GM18505 (cell line): ENCODE data around the gene BLOC1S3.

Experiments used
- ATAC-seq: cut with Tn5 transposase; IDR thresholded peaks from one replicate; pipeline ENCODE4 v1.9.1; 2021; ENCODE audit not compliant: unreplicated experiment
- POLR2A ChIP-seq: IDR thresholded peaks from 4 replicates; pipeline ENCODE4 v1.6.1; 2011; ENCODE audit warnings: borderline replicate concordance; ENCODE audit not compliant: insufficient read depth, insufficient read length; ENCODE audit errors: extremely low read depth

The BLOC1S3 gene

GRCh38 chr19:45141203-45141900 lies 37.2 kb upstream of the BLOC1S3 start:
- no peak for ATAC-seq

GRCh38 chr19:45142016-45142725 lies 36.4 kb upstream of the BLOC1S3 start:
- ATAC-seq = no peak
- no peak for TF ChIP-seq POLR2A

More at GRCh38 chr19:45141203-45141900, 37.2 kb upstream of the BLOC1S3 start:
- no peak for TF ChIP-seq POLR2A

DNA sequence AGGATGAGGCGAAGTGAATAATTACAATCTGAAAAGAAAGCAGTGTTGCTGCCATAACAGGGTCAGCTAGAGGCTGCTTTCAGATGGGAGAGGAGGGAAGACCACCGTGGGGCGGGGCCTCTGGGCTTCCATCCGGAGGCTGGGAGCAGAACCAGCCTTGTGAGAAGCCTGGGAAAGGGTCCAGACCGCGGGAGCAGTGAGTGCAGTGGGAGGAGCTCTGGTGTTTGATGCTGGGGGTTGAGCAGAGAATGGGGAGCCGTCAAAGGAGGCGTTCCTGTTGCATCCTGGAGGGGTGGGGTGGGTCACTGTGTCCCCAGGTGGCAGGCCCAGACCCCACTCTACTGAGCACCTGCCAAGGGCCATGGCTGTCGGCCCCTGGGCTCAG lies 35.9 kb upstream of the BLOC1S3 start:
- no peak for ATAC-seq
- no peak for TF ChIP-seq POLR2A

GRCh38 chr19:45144431-45145269 lies 33.9 kb upstream of the BLOC1S3 start:
- TF ChIP-seq POLR2A = no peak
- ATAC-seq = no peak

DNA sequence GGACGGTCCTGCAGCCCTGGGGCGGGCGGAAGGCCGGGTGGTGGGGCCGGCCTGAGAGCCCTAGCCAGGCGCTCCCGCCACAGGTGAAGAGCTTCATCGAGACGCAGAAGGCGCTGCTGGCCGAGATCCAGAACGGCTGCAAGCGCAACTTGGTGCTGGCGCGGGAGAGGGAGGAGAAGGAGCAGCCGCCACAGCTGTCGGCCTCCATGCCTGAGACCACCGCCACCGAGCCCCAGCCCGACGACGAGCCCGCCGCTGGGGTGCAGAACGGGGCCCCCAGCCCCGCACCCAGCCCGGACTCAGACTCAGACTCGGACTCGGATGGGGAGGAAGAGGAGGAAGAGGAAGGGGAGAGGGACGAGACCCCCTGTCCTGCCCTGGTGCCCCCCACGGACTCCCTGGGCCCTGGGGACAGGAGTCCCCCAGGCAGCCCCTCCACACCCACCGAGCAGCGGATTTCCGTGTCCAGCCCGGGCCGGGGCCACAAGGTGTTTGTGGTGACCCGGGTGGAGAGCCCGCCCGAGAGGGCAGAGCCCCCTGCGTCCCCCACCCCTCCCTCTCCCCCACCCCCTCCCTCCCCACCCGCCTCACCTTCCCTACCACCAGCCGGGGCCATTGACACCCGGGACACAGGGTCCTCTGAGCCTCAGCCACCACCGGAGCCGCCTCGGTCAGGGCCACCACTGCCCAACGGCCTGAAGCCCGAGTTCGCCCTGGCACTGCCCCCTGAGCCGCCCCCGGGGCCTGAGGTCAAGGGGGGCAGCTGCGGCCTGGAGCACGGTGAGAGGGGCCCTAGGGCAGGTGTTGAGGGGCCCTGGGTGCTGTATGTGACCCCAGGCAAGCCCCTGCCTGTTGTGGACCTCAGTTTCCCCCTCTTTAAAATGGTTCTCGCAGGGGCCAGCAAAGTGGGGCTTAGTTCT lies 33.1 kb upstream of the BLOC1S3 start:
- TF ChIP-seq POLR2A = no peak
- no peak for ATAC-seq

GRCh38 chr19:45146251-45146650 lies 32.3 kb upstream of the BLOC1S3 start:
- ATAC-seq = no peak
- TF ChIP-seq POLR2A = no peak

DNA sequence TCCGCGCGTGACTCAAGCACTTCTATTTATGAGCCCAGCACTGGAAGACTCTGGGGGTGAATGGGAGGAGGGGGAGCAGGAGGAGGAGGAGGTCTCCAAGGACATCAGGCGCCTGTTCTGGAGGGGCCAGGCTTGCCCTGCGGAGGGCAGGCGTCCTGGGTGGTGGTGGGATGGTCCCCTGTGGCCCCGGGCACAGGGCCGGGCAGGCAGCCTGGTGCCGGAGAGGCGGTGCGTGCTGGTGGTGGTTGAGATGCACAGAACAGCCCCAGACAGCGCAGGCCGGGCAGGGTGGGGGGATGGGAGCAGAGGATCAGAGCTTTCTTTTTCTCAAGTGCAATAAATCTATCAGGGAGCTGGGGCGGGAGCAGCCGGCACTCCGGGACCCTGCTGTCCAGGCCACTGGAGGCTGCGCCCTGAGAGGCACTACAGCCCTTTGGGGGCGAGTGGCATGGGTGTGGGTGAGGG lies 31.8 kb upstream of the BLOC1S3 start:
- no peak for TF ChIP-seq POLR2A
- ATAC-seq = no peak

- ATAC-seq = no peak
- TF ChIP-seq POLR2A = no peak
Observed at GRCh38 chr19:45147835-45148676, 30.5 kb upstream of the BLOC1S3 start.

DNA sequence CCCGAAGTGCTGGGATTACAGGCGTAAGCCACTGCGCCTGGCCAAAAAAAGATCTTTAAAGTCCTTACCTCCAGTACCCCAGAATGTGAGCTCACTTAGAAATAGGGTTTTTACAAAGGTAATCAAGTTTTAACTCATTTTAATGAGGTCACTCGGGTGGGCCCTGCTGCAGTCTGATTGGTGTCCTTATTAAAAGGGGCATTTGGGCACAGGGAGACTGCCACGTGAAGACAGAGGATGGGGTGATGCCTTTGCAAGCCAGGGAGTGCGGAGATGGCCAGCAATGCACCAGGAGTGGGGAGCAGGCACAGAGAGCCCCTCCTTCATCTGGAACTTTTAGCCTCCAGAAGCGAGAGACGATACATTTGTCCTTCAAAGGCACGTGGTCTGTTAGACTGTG lies 29.5 kb upstream of the BLOC1S3 start:
- ATAC-seq = no peak
- TF ChIP-seq POLR2A = no peak

- no peak for ATAC-seq
- no peak for TF ChIP-seq POLR2A
Observed at GRCh38 chr19:45150180-45150579, 28.4 kb upstream of the BLOC1S3 start.

GRCh38 chr19:45150751-45151281 lies 27.8 kb upstream of the BLOC1S3 start:
- ATAC-seq = no peak

More at GRCh38 chr19:45150751-45151281, 27.8 kb upstream of the BLOC1S3 start:
- TF ChIP-seq POLR2A = no peak
